GM19351 (cell line): Measurements from ENCODE around the gene FTO.

ENCODE experiments used
- ATAC-seq: cut with Tn5 transposase; IDR thresholded peaks from one replicate; pipeline ENCODE4 v1.9.1; 2021; ENCODE audit warnings: mild to moderate bottlenecking, moderate library complexity; ENCODE audit not compliant: unreplicated experiment

The FTO gene

DNA sequence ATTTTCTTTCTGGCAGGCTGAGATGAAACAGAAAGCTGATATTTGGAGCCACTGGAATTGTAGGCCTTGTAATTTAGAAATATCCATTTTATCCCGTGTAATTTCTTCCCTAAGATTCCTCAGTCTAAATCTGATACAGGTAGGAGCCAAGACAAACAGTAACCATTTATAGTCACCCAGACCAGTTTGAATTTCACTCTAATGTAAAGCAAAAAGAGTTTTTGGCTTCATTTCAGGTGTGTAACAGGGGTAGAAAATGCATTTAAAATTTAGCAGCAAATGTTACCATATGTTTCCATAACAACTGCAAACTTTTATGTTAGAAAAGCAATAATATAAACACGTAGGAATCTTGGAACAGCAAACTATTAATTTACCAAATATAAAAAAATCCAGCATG is 249.4 kb downstream of the FTO start:
- ATAC-seq: no peak

DNA sequence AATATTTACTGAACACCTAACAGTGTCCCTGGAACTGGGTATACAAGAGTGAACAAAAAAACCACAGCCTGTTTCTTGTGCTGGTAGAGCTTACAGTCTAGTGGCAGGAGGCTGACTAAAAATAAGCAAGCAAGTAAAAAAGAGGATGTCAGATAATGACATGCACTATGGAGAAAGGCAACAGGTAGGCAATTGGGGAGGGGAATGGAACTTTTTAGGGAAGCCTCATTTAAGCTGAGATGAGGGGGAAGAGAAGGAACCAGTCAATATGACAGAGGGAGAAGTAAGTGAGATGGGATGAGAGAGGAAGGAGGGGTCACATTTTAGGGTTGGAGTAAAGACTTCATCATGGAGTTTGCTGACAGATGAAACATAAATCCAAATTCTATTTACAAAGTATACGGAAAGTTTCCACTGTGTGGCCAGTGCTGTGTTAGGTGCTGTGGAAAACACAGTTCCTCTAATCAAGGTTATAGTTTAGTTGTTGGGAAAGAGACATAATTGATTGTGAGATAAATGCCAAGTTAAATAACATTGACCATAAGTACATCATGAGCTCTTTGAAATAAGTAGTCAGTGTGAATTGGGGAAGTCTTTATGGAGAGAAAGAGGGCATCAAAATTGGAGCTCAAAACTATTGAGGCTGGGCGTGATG is 251.4 kb downstream of the FTO start:
- no peak for ATAC-seq

DNA sequence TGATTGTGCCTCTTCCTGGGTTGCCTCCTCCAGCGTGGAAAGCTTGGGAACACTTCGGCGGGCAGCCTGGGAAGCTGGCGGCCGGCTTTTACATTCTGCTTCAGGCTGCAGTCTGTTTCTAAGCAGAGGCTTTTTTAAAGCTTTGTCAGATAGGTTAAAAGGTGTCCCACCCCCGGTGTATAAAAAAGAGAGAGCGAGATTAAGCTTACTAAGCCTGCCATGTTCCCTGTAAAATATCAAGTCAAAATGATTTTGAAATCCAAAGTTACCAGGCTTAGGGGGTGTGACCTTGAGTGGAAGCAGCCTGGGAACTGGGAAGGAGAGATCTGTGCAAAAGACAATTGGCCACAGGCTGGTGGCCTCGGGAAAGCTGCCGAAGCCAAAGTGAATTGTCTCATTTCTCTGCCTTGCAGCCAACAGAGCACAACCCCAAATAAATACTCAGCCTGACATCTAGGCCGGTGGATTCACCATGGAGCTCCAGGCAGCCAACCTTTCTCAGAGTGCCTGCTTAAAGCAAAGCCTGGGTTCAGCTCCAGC is 254.5 kb downstream of the FTO start:
- no peak for ATAC-seq

DNA sequence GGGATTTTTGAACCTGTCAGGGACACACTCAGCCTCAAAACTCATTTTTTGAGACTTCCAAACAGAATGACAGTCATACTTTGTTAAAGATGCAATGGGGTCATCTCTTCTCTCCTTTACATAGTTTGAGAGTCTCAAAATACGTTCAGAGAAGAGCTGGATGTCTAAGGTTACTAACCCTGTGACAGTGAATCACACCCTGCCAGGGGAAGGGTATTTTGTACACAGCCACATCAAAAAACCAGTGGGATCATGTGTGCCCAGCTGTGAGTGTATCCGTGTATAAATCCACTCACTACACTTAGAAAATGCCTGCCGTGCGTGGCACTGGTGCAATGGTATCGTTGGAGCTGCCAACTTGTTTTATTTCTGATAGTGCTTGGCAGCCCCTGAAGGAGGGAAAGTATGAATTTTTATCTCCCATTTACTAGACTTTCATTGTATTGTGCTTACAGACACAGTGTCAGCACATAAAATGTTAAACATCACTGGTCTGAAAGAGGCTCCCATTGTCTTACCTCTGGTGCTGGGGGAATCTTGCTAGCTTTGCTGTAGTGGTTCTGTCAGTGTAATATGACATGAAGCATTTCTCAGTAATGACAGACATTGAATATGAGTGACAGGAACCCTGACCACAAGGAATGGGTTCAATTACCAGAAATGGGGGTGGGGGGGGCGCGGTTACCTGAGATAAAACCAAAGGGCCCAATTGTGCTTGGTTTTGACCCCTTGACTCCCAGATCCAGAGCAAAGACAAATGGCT is 256.3 kb downstream of the FTO start:
- ATAC-seq: no peak

DNA sequence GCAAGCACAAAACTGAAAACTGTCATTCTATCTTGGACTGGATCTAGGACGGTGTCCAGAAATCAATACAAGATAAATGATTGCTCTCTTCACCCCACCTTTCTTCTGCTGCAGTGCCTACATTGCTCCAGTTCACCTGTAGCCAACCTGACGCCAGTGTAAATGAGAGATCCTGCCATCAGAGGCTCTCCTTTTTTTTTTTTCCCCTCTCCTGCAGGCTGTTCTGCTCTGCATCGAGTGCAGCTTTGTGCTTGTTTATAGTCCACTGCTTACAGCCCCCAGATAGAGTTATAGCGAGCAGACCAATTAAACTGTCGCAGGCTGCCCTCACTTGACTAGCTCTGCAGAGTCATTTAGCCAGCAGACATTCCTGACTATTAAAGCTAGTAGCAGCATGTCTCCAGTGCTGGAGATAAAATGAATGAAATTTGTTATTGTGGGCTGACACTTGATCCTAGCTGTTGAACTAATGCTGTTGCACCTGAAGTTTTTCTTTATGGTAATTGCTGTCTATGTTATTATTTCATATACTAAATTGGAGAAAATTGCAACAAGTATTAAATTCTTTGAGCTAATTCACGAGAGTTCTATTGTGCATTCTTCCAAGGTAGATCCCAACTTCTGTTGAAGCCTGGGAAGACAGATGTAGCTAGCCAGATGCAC is 257.1 kb downstream of the FTO start:
- ATAC-seq: no peak

DNA sequence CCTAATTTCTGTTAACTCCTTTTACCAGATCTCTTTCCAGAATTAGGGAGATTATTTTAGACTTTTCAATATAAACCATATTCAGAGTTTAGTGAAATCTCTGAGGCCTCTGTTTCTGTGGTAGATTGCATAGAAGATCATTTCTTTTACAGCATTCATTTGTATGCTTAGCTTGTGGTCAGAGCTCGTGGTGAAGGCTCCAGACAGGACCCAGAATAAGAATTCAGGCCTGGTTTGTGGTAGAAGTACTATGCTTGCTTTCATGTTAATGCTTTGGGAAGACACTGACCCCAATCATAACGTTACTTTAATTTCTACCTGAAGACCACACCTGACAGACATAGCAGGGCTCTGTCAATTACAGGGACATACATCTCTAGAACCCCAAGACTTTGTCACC is 258.1 kb downstream of the FTO start:
- no peak for ATAC-seq

- ATAC-seq: no peak
These were observed 260.3 kb downstream of the FTO start for GRCh38 chr16:53964145-53964790.

- no peak for ATAC-seq
These were observed 263.0 kb downstream of the FTO start for GRCh38 chr16:53966821-53967571.

GRCh38 chr16:53967572-53967971 is 263.6 kb downstream of the FTO start:
- ATAC-seq: no peak

GRCh38 chr16:53968454-53968853 is 264.5 kb downstream of the FTO start:
- no peak for ATAC-seq

DNA sequence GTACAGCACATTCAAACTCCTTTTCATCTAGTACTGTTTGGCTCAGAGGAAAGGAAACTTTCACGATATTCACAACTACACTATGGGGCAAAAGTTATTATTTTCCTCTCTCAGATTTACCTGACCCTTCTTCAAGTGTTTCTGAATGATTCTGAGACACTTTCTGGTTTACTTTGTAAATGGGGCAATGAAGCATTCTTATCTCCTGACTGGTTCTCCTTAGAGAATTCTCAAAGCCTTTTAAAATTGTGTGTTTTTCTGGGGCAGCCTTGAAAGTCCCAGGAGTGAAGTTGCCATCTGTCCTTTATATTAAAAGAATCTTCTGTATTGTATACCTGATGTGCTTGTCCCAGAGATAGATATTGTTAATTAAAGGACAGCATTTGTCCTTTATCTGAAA is 264.9 kb downstream of the FTO start:
- ATAC-seq: no peak

DNA sequence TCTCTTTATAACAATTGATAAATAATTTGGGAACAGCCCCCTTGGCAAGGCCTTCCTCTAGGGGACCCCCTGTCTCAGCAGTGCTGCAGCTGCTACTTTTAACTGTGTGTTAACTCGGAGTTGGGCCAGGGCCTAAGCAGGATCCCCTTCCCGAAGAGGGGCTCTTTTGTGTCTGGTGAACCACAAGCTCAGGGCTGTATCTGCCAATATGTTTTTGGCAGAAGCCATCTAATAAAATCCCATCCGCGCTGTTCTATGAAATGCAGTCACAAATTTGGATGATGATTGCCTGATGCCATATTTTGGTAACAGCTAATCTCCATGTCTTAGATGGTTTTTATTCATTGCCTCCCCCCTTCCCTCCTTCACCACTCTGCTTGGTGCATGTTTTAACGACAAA is 267.7 kb downstream of the FTO start:
- ATAC-seq: no peak

DNA sequence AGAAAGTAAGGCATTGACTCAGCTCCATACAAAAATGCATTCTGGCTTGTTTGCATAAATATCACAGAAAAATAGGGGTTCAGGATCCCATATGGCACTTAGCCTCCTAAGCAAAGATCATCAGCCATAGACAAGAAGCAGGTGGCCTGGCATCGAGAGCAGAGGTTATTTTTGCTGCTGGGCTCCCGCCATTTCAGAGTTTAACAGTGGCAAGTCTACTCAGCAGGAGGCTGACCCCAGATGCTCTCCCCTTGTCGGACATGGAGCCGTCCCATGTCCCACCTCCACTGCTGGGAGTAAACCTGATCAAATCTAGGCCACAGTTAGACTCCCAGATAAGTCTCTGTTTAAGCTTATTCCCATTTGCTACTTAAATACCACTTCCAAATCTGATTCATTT is 269.1 kb downstream of the FTO start:
- ATAC-seq: no peak

- ATAC-seq: no peak
These were observed 270.6 kb downstream of the FTO start for GRCh38 chr16:53974484-53975080.

- ATAC-seq: no peak
These were observed 276.7 kb downstream of the FTO start for GRCh38 chr16:53980675-53981074.

- no peak for ATAC-seq
These were observed 278.7 kb downstream of the FTO start for GRCh38 chr16:53982631-53983042.

- no peak for ATAC-seq
These were observed 281.0 kb downstream of the FTO start for GRCh38 chr16:53984936-53985335.

DNA sequence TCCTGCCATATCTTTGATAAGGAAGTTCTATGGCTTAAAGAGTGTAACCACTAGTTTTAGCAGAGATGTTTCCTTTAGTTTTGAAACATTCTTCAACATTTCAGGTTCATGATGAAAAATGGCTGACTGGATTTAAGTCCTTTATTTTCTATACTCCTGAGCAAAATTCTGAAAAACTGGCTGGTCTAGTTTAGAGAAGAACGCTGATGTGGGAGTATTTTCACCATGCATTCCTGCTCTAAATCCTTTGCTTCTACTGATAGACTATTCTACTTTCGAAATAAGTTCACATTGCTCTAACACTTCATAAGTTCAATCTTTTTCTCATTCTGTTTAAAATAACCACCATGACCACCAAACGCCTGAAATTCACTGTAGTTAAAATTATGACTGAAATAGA is 281.9 kb downstream of the FTO start:
- ATAC-seq: no peak

- no peak for ATAC-seq
These were observed 282.8 kb downstream of the FTO start for GRCh38 chr16:53986793-53987192.

GRCh38 chr16:53988136-53988535 is 284.2 kb downstream of the FTO start:
- no peak for ATAC-seq
